HepG2 (cell line): Measurements from ENCODE around the gene CAPSL. TPM values are rescaled to one million over a fixed set of nuclear protein-coding genes. Genes with fewer than 3 reads are reported as not detected.
"Not testable (repeated sequence)": the region's sequence is repeated elsewhere in the genome, so short reads cannot be mapped to it uniquely, and the experiment has no call there.

Experiments used
- ATAC-seq: fragments of 200-7000 bp; cut with Tn5 transposase; 3 replicates; pipeline ENCODE4 v1.9.1; 2020; ENCODE audit warnings: mild to moderate bottlenecking, moderate library complexity
- BruUV-seq: library from RNA; stranded (reverse); fragments of 400-500 nt; replicated peaks from 2 replicates; lab custom pipeline; 2021; lab: Mats Ljungman, UMichigan
- CTCF ChIA-PET: fragments of 300-600 bp; formaldehyde crosslinking; extraction: SDS; loops from one replicate; lab custom pipeline; 2021; ENCODE audit warnings: low total read pairs, inconsistent platforms, low intra/inter-chr PET ratio; lab: Yijun Ruan, JAX
- POLR2A ChIA-PET: fragments of 350-600 bp; sonication (Branson Sonifier 250); formaldehyde crosslinking; loops from one replicate; lab custom pipeline; 2020; ENCODE audit warnings: antibody characterized with exemption, inconsistent platforms; lab: Yijun Ruan, JAX
- DNase-seq: peaks from one replicate; pipeline ENCODE4 v3.0.0-alpha.2; 2015; ENCODE audit warnings: low spot score
- FAIRE-seq: peaks from 3 replicates; lab custom pipeline; 2011; peaks lifted over from hg19 to GRCh38; lab: Jason Lieb, UNC
- H2AFZ ChIP-seq: one replicate; pipeline ENCODE4 v1.6.1; 2011; ENCODE audit warnings: low read length, inconsistent platforms
- H3K27ac ChIP-seq: fragments of 300-600 bp; 3 replicates; pipeline ENCODE4 v1.8.0; 2011; ENCODE audit warnings: mixed run types, mild to moderate bottlenecking, mixed read lengths, low read length, inconsistent platforms; ENCODE audit not compliant: insufficient read depth; ENCODE audit errors: extremely low read length
- H3K27me3 ChIP-seq, 2 experiments: fragments of 200-600 bp in 1 of 2; 2 replicates in 1 of 2; 3 replicates in 1 of 2; pipeline versions ENCODE4 v1.6.0 to v1.8.0; 2011; ENCODE audit warnings: low read length in 2 of 2, mild to moderate bottlenecking in 2 of 2, moderate library complexity in 2 of 2, inconsistent platforms in 1 of 2; ENCODE audit not compliant: insufficient read depth in 2 of 2, control insufficient read depth in 1 of 2
- H3K36me3 ChIP-seq, 2 experiments: fragments of 200-600 bp in 1 of 2; replicated peaks in 1 of 2; 2 replicates in 1 of 2; 3 replicates in 1 of 2; pipeline versions ENCODE4 v1.5.1 to v1.8.0; 2011; ENCODE audit warnings: low read length in 2 of 2, inconsistent platforms in 1 of 2; ENCODE audit not compliant: insufficient read depth in 2 of 2, control insufficient read depth in 1 of 2
- H3K4me1 ChIP-seq: 2 replicates; pipeline ENCODE4 v1.5.1; 2012; ENCODE audit warnings: low read length, inconsistent platforms; ENCODE audit not compliant: insufficient read depth
- H3K4me2 ChIP-seq: 2 replicates; pipeline ENCODE4 v1.6.0; 2011; ENCODE audit warnings: low read depth, low read length, inconsistent platforms
- H3K4me3 ChIP-seq, 3 experiments: fragments of 200-600 bp in 1 of 3; sonication (generic), shearing (Covaris generic) in 1 of 3; replicated peaks in 1 of 3; 2 replicates each; pipeline ENCODE4 v1.5.1; 2011 to 2016; ENCODE audit warnings: low read length in 3 of 3, inconsistent platforms in 2 of 3, low read depth in 2 of 3, mild to moderate bottlenecking in 2 of 3, control low read depth in 1 of 3, mixed read lengths in 1 of 3; ENCODE audit not compliant: insufficient read depth in 1 of 3
- H3K79me2 ChIP-seq: one replicate; pipeline ENCODE4 v1.6.1; 2011; ENCODE audit warnings: low read length, inconsistent platforms; ENCODE audit not compliant: insufficient read depth
- H3K9ac ChIP-seq: 2 replicates; pipeline ENCODE4 v1.6.0; 2011; ENCODE audit warnings: mild to moderate bottlenecking, low read depth, low read length, inconsistent platforms; ENCODE audit not compliant: insufficient read depth
- H3K9me3 ChIP-seq: 2 replicates; pipeline ENCODE4 v1.5.1; 2012; ENCODE audit warnings: mild to moderate bottlenecking, low read length
- H4K20me1 ChIP-seq: 2 replicates; pipeline ENCODE4 v1.6.0; 2011; ENCODE audit warnings: inconsistent platforms, mild to moderate bottlenecking, low read length, moderate library complexity; ENCODE audit not compliant: insufficient read depth
- SP1 ChIP-seq, 2 experiments: fragments of 450-650 bp in 1 of 2; sonication (generic) in 1 of 2; formaldehyde crosslinking in 1 of 2; IDR thresholded peaks; 2 replicates each; pipeline versions ENCODE4 v1.4.0 to v1.6.1; 2016 to 2020; ENCODE audit warnings: missing genetic modification reagents in 1 of 2
- ZNF12 ChIP-seq: sonication (generic); formaldehyde crosslinking; IDR thresholded peaks from 2 replicates; pipeline ENCODE4 v1.5.0; 2020; ENCODE audit warnings: missing genetic modification reagents
- WGBS: methylation state at CpG from one replicate; pipeline ENCODE4 v1.1.6; 2017; ENCODE audit warnings: low lambda C conversion rate; 5-methylcytosine and 5-hydroxymethylcytosine counted together
- in situ Hi-C: cut with HindIII; loops from 2 replicates; pipeline ENCODE4 v1.10.0; 2017; ENCODE audit warnings: low pct_unique_long_range_greater_than_20kb; ENCODE audit not compliant: extremely low pct_ligation_motif_present
- intact Hi-C: fragments of 100-400 bp; cut with micrococcal nuclease; formaldehyde crosslinking; loops from one replicate; pipeline ENCODE4 v1.10.0; 2022; ENCODE audit not compliant: unreplicated experiment
- polyA plus RNA-seq, 8 experiments: library from polyadenylated mRNA; depleted of rRNA in 3 of 8; stranded (reverse) in 7 of 8; unstranded in 1 of 8; fragments of >200 nt; fragmentation: Illumina TruSeq in 4 of 8; extraction: Trizol in 4 of 8; gene quantifications; 2 replicates each; pipeline versions ENCODE4 v1.2.1 to v1.2.3, GENCODE V29; 2011 to 2016; ENCODE audit warnings: low read depth in 4 of 8, missing spikeins in 1 of 8, mixed read lengths in 1 of 8; ENCODE audit not compliant: insufficient read depth in 1 of 8
- total RNA-seq, 5 experiments: library from RNA; depleted of rRNA; stranded (reverse); fragments of >200 nt; fragmentation: Illumina TruSeq; extraction: Trizol; gene quantifications; 2 replicates each; pipeline ENCODE4 v1.2.3, GENCODE V29; 2016; ENCODE audit warnings: low read depth in 1 of 5

The CAPSL gene
- total and polyA plus RNA-seq, 2 of the 13 experiments (the other 11 are each of a cell fraction or from before 2014, with no cell fraction given) = not detected

GRCh38 chr5:35856765-35857351 is 81.6 kb downstream of the CAPSL start, which contains the start of gene IL7R:
IL7R (plus strand) TSS chr5:35856891; CDS start chr5:35856978, 87 bp downstream.
- Histone ChIP-seq H3K27me3 (no peaks in the 10 kb centered on the region), H3K27ac (no peak within 1 kb of the TSS), H3K9ac (no peak within 1 kb of the TSS), H3K4me2 (no peak within 1 kb of the TSS), H3K4me3 (no peak within 1 kb of the TSS), H3K9me3 (no peaks in the 10 kb centered on the region), H4K20me1 (no peaks in the 10 kb centered on the region), H3K36me3 (no peaks in the 10 kb centered on the region), H3K79me2 (no peaks in the 10 kb centered on the region), H2AFZ (no peak within 1 kb of the TSS), H3K4me1 (no peaks in the 10 kb centered on the region)
- ATAC-seq (no peak), FAIRE-seq (no peak), DNase-seq (no peak)
- in situ Hi-C loops (no loop called here), intact Hi-C loops (no loop called here)
- WGBS = 0% methylated on average over 1 of the region's 1 CpG
- 0 out of 2 replicates have a peak, but pooled peaks have one; percentile 40 for TF ChIP-seq ZNF12 (CRISPR knock-in tag)
- TF ChIP-seq SP1 (IDR thresholded peaks at IDR 0.05) = no peak
- no peak for TF ChIP-seq SP1 (CRISPR knock-in tag; IDR thresholded peaks at IDR 0.05)
- no TSS peak for BruUV-seq
- CTCF ChIA-PET = no interaction called here
- POLR2A ChIA-PET = no interaction called here

- DNase-seq, H3K4me1 ChIP-seq, intact Hi-C loops, H3K9me3 ChIP-seq, ATAC-seq, H4K20me1 ChIP-seq, H2AFZ ChIP-seq, H3K4me3 ChIP-seq, H3K36me3 ChIP-seq, BruUV-seq, CTCF ChIA-PET, H3K4me2 ChIP-seq, in situ Hi-C loops, H3K9ac ChIP-seq, H3K27me3 ChIP-seq, H3K27ac ChIP-seq, POLR2A ChIA-PET, H3K79me2 ChIP-seq, FAIRE-seq: not testable (repeated sequence)
- 33% methylated on average over 5 of the region's 5 CpGs for WGBS
Measured at GRCh38 chr5:35856186-35856764, 82.1 kb downstream of the CAPSL start.
